Gastrocnemius medialis (tissue), 4 donors: ENCODE data around the gene ATP6V0B.

Source experiments
- POLR2A ChIP-seq, 2 donors: fragments of 450-650 bp; IDR thresholded peaks; one replicate each; pipeline ENCODE4 v1.6.1; 2017; ENCODE audit warnings: antibody characterized with exemption in 2 of 2, mild to moderate bottlenecking in 2 of 2, moderate library complexity in 2 of 2
- TF ChIP-seq, protein P1 (sequence below), 5 experiments: fragments of 450-650 bp in 3 of 5; fragments of 200-600 bp in 2 of 5; sonication (generic) in 2 of 5; IDR thresholded peaks in 4 of 5; conservative IDR thresholded peaks in 1 of 5; 1 replicate in 4 of 5; 2 replicates in 1 of 5; pipeline ENCODE4 v1.5.1; 2016 to 2019; ENCODE audit warnings: antibody characterized with exemption in 5 of 5, mild to moderate bottlenecking in 3 of 5, moderate library complexity in 3 of 5

DNA sequence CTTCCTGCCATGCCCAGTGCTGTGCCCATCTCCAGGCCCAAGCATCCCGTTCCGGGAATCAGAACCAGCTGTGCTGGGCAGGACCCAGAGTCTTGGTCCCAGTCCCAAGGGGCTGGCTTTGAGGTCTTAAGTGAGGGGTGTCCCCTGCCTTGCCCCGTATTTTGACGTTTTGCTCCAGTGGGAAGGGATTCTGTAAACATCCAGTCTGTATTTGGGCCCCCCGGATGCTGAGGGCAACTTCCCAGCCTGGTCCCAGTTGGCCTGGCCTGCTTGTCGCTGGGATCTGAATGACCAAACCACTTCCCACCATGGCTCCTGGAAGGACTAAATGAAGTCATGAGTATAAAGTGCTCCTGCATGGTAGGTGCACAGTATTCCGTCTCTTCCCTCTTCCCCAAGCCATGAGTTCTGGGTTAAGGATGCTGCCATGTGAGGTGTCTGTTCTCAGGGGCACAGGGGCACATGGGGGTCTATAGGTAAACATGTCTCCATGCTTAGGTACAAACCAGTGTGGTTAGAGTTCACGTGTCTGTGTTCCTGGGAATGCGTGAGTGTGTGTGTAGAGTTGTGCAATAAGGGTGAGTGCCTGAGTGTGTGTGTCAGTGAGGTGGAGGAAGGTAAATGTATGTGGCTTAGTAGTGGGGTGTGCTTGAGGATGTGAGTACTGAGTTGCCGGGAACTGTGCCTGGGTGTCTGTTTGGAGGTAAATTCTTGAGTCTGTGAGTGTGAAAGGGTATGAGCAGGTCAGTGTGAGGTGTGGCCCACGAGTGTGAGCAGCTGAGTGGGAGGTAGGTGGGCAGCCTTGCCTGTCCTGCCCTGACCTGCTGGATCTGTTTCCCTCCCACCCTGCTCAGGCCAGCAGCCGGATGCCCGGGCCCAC is 5.7 kb downstream of the ATP6V0B start:
- no peak for TF ChIP-seq POLR2A (IDR thresholded peaks at IDR 0.05)
- TF ChIP-seq, protein P1, sequence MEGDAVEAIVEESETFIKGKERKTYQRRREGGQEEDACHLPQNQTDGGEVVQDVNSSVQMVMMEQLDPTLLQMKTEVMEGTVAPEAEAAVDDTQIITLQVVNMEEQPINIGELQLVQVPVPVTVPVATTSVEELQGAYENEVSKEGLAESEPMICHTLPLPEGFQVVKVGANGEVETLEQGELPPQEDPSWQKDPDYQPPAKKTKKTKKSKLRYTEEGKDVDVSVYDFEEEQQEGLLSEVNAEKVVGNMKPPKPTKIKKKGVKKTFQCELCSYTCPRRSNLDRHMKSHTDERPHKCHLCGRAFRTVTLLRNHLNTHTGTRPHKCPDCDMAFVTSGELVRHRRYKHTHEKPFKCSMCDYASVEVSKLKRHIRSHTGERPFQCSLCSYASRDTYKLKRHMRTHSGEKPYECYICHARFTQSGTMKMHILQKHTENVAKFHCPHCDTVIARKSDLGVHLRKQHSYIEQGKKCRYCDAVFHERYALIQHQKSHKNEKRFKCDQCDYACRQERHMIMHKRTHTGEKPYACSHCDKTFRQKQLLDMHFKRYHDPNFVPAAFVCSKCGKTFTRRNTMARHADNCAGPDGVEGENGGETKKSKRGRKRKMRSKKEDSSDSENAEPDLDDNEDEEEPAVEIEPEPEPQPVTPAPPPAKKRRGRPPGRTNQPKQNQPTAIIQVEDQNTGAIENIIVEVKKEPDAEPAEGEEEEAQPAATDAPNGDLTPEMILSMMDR (IDR thresholded peaks at IDR 0.05 in 4 of 5, conservative IDR thresholded peaks at IDR 0.05 in 1 of 5): no peak
